Karpas-422 (cell line): Measurements from ENCODE around the gene ATP9B. TPM values are rescaled to one million over a fixed set of nuclear protein-coding genes. Genes with fewer than 3 reads are reported as not detected.

Experiments
- DNase-seq: peaks from one replicate; pipeline ENCODE4 v3.0.0-alpha.2; 2015
- H2AFZ ChIP-seq: fragments of 200-600 bp; sonication (generic); 2 replicates; pipeline ENCODE4 v1.6.1; 2014; ENCODE audit warnings: antibody characterized with exemption, low read length, mixed read lengths
- H3K27ac ChIP-seq: fragments of 200-600 bp; sonication (generic); 2 replicates; pipeline ENCODE4 v1.5.1; 2014; ENCODE audit warnings: mild to moderate bottlenecking, low read length, moderate library complexity
- H3K27me3 ChIP-seq: fragments of 200-600 bp; sonication (generic); 2 replicates; pipeline ENCODE4 v1.6.1; 2014; ENCODE audit warnings: low read length, mixed read lengths
- H3K36me3 ChIP-seq: fragments of 200-600 bp; sonication (generic); 2 replicates; pipeline ENCODE4 v1.6.1; 2014; ENCODE audit warnings: low read length, mixed read lengths; ENCODE audit not compliant: insufficient read depth
- H3K4me1 ChIP-seq: fragments of 200-600 bp; sonication (generic); 2 replicates; pipeline ENCODE4 v1.6.1; 2014; ENCODE audit warnings: mild to moderate bottlenecking, low read length, mixed read lengths
- H3K4me2 ChIP-seq: fragments of 200-600 bp; sonication (generic); 2 replicates; pipeline ENCODE4 v1.6.1; 2014; ENCODE audit warnings: low read length, low read depth, mild to moderate bottlenecking; ENCODE audit not compliant: poor library complexity, severe bottlenecking
- H3K4me3 ChIP-seq: fragments of 200-600 bp; sonication (generic); 2 replicates; pipeline ENCODE4 v1.5.1; 2014; ENCODE audit warnings: mild to moderate bottlenecking, antibody characterized with exemption, low read length, mixed read lengths
- H3K79me2 ChIP-seq: fragments of 200-600 bp; sonication (generic); 2 replicates; pipeline ENCODE4 v1.6.1; 2014; ENCODE audit warnings: mild to moderate bottlenecking, low read length, mixed read lengths
- H3K9ac ChIP-seq: fragments of 200-600 bp; sonication (generic); 2 replicates; pipeline ENCODE4 v1.6.0; 2014; ENCODE audit warnings: low read length
- H3K9me2 ChIP-seq: fragments of 200-600 bp; sonication (generic), shearing (Covaris generic); replicated peaks from 2 replicates; pipeline ENCODE4 v1.6.0; 2014; ENCODE audit warnings: mild to moderate bottlenecking, low read length, moderate library complexity; ENCODE audit not compliant: insufficient read depth
- H3K9me3 ChIP-seq: fragments of 300-700, 200-600 bp; sonication (generic); 2 replicates; pipeline ENCODE4 v1.6.1; 2014; ENCODE audit warnings: low read length, mixed read lengths
- H4K20me1 ChIP-seq: fragments of 200-600 bp; sonication (generic); 2 replicates; pipeline ENCODE4 v1.6.1; 2014; ENCODE audit warnings: mild to moderate bottlenecking, antibody characterized with exemption, low read length, low read depth; ENCODE audit not compliant: insufficient read depth
- total RNA-seq: library from RNA; depleted of rRNA; stranded (reverse); fragments of >200 nt; shearing (Covaris generic); gene quantifications from 2 replicates; pipeline ENCODE4 v1.2.3, GENCODE V29; 2014; ENCODE audit warnings: low replicate concordance

The ATP9B gene
- total RNA-seq, 1 experiment from 2014 or later: 65.1 TPM

GRCh38 chr18:79064228-79064627, 5.0 kb upstream of the ATP9B start:
- no peaks in the 10 kb centered on the region for H3K9me2 ChIP-seq
- H3K36me3 ChIP-seq: no peaks in the 10 kb centered on the region
- H2AFZ ChIP-seq: no peak overlapping the region
- DNase-seq: no peak
- no peak overlapping the region for H3K4me3 ChIP-seq
- H3K4me2 ChIP-seq: no peak overlapping the region
- peaks cover 7% of the 10 kb centered on the region; the same call in 1 of the 2 replicates for H3K9me3 ChIP-seq
- no peak overlapping the region for H3K9ac ChIP-seq
- H3K79me2 ChIP-seq: no peaks in the 10 kb centered on the region
- H3K27me3 ChIP-seq: no peaks in the 10 kb centered on the region
- peaks cover 3% of the 10 kb centered on the region; the same call in 1 of the 2 replicates for H3K4me1 ChIP-seq
- no peak overlapping the region for H3K27ac ChIP-seq
- H4K20me1 ChIP-seq: no peaks in the 10 kb centered on the region

DNA sequence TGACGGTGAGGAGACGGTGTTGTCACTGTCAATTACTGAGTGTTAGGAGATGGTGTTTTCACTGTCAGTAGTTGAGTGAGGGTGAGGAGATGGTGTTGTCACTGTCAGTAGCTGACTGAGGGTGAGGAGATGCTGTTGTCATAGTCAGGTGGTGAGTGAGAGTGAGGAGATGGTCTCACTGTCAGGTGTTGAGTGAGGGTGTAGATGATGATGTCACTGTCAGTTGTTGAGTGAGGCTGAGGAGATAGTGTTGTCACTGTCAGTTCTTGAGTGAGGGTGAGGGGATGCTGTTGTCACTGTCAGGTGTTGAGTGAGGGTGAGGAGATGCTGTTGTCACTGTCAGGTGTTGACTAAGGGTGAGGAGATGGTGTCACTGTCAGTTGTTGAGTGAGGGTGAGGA, 3.4 kb upstream of the ATP9B start:
- Histone ChIP-seq H3K4me3 (no peak overlapping the region), H3K9ac (no peak overlapping the region), H3K27ac (no peak overlapping the region)

DNA sequence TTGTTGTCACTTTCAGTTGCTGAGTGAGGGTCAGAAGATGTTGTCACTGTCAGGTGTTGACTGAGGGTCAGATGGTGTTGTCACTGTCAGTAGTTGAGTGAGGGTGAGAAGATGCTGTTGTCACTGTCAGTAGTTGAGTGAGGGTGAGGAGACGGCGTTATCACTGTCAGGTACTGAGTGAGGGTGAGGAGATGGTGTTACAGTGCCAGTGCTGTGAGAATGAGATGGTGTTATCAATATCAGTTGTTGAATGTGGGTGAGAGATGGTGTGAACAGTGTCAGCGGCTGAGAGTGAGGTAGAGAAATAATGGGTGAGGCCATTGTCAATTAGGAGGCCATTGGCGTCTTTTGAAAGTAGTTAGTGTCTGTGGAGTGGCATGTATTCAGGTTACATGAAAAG, 1.6 kb upstream of the ATP9B start:
- DNase-seq: no peak
- Histone ChIP-seq H3K9me2 (no peaks in the 10 kb centered on the region), H3K4me2 (no peak overlapping the region), H3K79me2 (peaks cover 32% of the 10 kb centered on the region), H3K9ac (no peak overlapping the region), H3K27ac (no peak overlapping the region), H3K9me3 (peaks cover 12% of the 10 kb centered on the region), H3K36me3 (peaks cover 6% of the 10 kb centered on the region), H2AFZ (peak overlapping the region; percentile 50; the same call in 1 of the 2 replicates), H3K4me3 (no peak overlapping the region), H3K27me3 (no peaks in the 10 kb centered on the region), H3K4me1 (peaks cover 15% of the 10 kb centered on the region), H4K20me1 (no peaks in the 10 kb centered on the region)

More for the DNA sequence above, 3.4 kb upstream of the ATP9B start:
- Histone ChIP-seq H3K79me2 (peaks cover 15% of the 10 kb centered on the region), H3K36me3 (no peaks in the 10 kb centered on the region), H3K4me1 (peaks cover 10% of the 10 kb centered on the region), H3K27me3 (no peaks in the 10 kb centered on the region), H3K9me2 (no peaks in the 10 kb centered on the region), H2AFZ (no peak overlapping the region), H3K4me2 (no peak overlapping the region), H4K20me1 (no peaks in the 10 kb centered on the region), H3K9me3 (peaks cover 7% of the 10 kb centered on the region; the same call in 1 of the 2 replicates)
- no peak for DNase-seq

DNA sequence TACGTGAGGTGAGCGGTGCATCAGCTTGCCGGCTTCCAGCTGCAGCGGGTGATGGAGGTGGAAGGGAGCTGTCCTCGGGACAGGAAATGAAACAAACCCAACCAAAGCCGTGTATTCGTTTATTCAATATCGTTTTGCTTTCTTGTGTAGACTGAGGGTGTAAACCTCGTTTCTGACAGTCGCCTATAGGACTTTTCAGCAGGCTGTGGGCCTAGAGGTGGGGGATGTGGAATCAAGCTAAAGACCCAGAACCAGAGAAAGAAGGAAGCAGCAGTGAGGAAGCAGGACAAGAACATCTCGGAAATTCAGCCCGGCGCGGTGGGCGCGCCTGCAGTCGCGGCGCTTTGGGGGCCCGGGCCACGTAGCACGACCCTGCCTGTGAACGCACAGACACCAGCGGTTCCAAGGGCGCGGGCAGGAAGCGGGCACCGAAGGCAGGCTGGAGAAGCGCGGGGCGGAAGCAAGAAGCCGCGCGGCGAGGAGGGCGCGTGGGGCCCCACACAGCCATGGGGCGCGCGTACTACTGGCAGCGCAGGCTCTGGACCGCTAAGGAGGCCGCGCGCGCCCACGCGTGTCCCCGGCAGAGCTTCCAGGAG, 755 bp upstream of the ATP9B start:
- Histone ChIP-seq H3K9ac (no peak overlapping the region), H3K4me2 (no peak overlapping the region), H3K4me1 (peaks cover 16% of the 10 kb centered on the region)

DNA sequence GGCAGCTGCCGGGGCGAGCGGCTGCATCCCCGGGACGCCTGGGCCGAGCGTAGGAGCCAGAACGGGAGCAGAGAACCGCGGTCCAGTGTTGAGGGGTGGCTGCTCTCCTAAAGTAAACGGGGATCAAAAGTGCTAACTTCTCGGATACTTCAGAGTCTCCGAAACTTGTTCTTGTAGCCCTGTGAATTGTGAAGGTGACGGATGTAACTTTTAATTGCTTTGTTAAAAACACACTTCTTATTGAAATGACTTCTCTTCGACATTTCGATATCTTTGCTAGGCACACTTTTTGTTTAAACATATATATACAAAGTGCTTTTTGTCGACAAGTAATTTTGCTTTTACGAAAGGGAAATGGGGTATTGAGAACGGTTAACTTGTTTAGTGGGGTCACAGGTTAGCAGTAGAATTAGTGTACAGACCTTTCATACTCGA, 540 bp downstream of the ATP9B start:
- Histone ChIP-seq H2AFZ (no peak overlapping the region), H3K79me2 (peaks cover 53% of the 10 kb centered on the region), H3K27me3 (no peaks in the 10 kb centered on the region), H3K27ac (peak overlapping the region; percentile 75), H3K9me2 (no peaks in the 10 kb centered on the region), H4K20me1 (peaks cover 6% of the 10 kb centered on the region; the same call in 1 of the 2 replicates), H3K9ac (peak overlapping the region; percentile 95), H3K9me3 (peaks cover 12% of the 10 kb centered on the region), H3K36me3 (peaks cover 6% of the 10 kb centered on the region), H3K4me2 (peak overlapping the region; percentile 89), H3K4me3 (peak overlapping the region; percentile 97), H3K4me1 (peaks cover 29% of the 10 kb centered on the region)
- DNase-seq: peak; percentile 80

More for the DNA sequence above, 755 bp upstream of the ATP9B start:
- no peaks in the 10 kb centered on the region for H4K20me1 ChIP-seq
- peaks cover 40% of the 10 kb centered on the region for H3K79me2 ChIP-seq
- H3K9me3 ChIP-seq: peaks cover 12% of the 10 kb centered on the region
- no peaks in the 10 kb centered on the region for H3K9me2 ChIP-seq
- H3K27me3 ChIP-seq: no peaks in the 10 kb centered on the region
- peak overlapping the region; percentile 97; the same call in 1 of the 2 replicates for H3K4me3 ChIP-seq
- no peak for DNase-seq
- no peak overlapping the region for H3K27ac ChIP-seq
- peak overlapping the region; percentile 50 for H2AFZ ChIP-seq
- peaks cover 6% of the 10 kb centered on the region for H3K36me3 ChIP-seq

- peaks cover 8% of the 10 kb centered on the region for H3K36me3 ChIP-seq
- H3K9me3 ChIP-seq: peaks cover 12% of the 10 kb centered on the region
- peaks cover 6% of the 10 kb centered on the region; the same call in 1 of the 2 replicates for H4K20me1 ChIP-seq
- DNase-seq: peak; percentile 73
- H3K9me2 ChIP-seq: no peaks in the 10 kb centered on the region
- peak overlapping the region; percentile 89 for H3K4me2 ChIP-seq
- H2AFZ ChIP-seq: no peak overlapping the region
- peaks cover 29% of the 10 kb centered on the region for H3K4me1 ChIP-seq
- H3K4me3 ChIP-seq: peak overlapping the region; percentile 97
- peak overlapping the region; percentile 95 for H3K9ac ChIP-seq
- peak overlapping the region; percentile 75 for H3K27ac ChIP-seq
- no peaks in the 10 kb centered on the region for H3K27me3 ChIP-seq
- peaks cover 60% of the 10 kb centered on the region for H3K79me2 ChIP-seq
These were observed 1.3 kb downstream of the ATP9B start for GRCh38 chr18:79070486-79070885.

- H4K20me1 ChIP-seq: peaks cover 6% of the 10 kb centered on the region; the same call in 1 of the 2 replicates
- H3K9me2 ChIP-seq: no peaks in the 10 kb centered on the region
- H3K27me3 ChIP-seq: no peaks in the 10 kb centered on the region
- H3K79me2 ChIP-seq: peaks cover 66% of the 10 kb centered on the region
- peaks cover 32% of the 10 kb centered on the region for H3K4me1 ChIP-seq
- H3K27ac ChIP-seq: peak overlapping the region; percentile 75
- H3K4me2 ChIP-seq: peak overlapping the region; percentile 89
- peaks cover 12% of the 10 kb centered on the region for H3K9me3 ChIP-seq
- peaks cover 10% of the 10 kb centered on the region for H3K36me3 ChIP-seq
- peak; percentile 57 for DNase-seq
- peak overlapping the region; percentile 97 for H3K4me3 ChIP-seq
- H3K9ac ChIP-seq: peak overlapping the region; percentile 95
- H2AFZ ChIP-seq: no peak overlapping the region
These were observed 1.8 kb downstream of the ATP9B start for GRCh38 chr18:79071037-79071436.

GRCh38 chr18:79071503-79072210, 2.5 kb downstream of the ATP9B start:
- H3K4me2 ChIP-seq: peak overlapping the region; percentile 89

More at GRCh38 chr18:79071503-79072210, 2.5 kb downstream of the ATP9B start:
- H3K36me3 ChIP-seq: peaks cover 10% of the 10 kb centered on the region
- peak overlapping the region; percentile 75 for H3K27ac ChIP-seq
- peaks cover 39% of the 10 kb centered on the region for H3K4me1 ChIP-seq
- H3K27me3 ChIP-seq: no peaks in the 10 kb centered on the region
- H4K20me1 ChIP-seq: peaks cover 6% of the 10 kb centered on the region; the same call in 1 of the 2 replicates
- H2AFZ ChIP-seq: no peak overlapping the region
- H3K4me3 ChIP-seq: peak overlapping the region; percentile 97; the same call in 1 of the 2 replicates
- no peak overlapping the region for H3K9ac ChIP-seq
- no peak for DNase-seq
- H3K9me3 ChIP-seq: peaks cover 12% of the 10 kb centered on the region
- peaks cover 72% of the 10 kb centered on the region for H3K79me2 ChIP-seq
- no peaks in the 10 kb centered on the region for H3K9me2 ChIP-seq
